ENCODE measurements around the gene NUDT15. TPM values are rescaled to one million over a fixed set of nuclear protein-coding genes. Genes with fewer than 3 reads are reported as not detected.

Gene NUDT15
- polyA plus RNA-seq, 1 donor (not counting 4 experiments of a cell fraction or from before 2014, with no cell fraction given), result 41.1 TPM

GRCh38 chr13:48072787-48073186 lies 35.3 kb downstream of the NUDT15 start:
- H3K4me1 ChIP-seq (ENCODE audit: control insufficient read depth, extremely low read depth, insufficient read depth, low read length), result no peaks in the 10 kb centered on the region
- H3K27me3 ChIP-seq (ENCODE audit: control insufficient read depth, extremely low read depth, insufficient read depth, low read length), result no peaks in the 10 kb centered on the region
- DNase-seq (ENCODE audit: low read depth, low spot score), result no peak
- no peaks in the 10 kb centered on the region for H3K9me1 ChIP-seq (ENCODE audit: control insufficient read depth, extremely low read depth, insufficient read depth, low read length)
- H3K36me3 ChIP-seq (ENCODE audit: control insufficient read depth in 2 of 2, extremely low read depth in 1 of 2, insufficient read depth in 2 of 2, low read length in 2 of 2), result peaks cover 16 to 34% of the 10 kb centered on the region in 2 experiments
- H3K27ac ChIP-seq (ENCODE audit: control insufficient read depth, insufficient read depth, low read length), result no peak overlapping the region
- no peaks in the 10 kb centered on the region for H3K79me2 ChIP-seq (ENCODE audit: control insufficient read depth, insufficient read depth, low read length)
- H3K9ac ChIP-seq (ENCODE audit: control insufficient read depth, extremely low read depth, insufficient read depth, low read length), result no peak overlapping the region
- TF ChIP-seq CTCF (optimal IDR thresholded peaks at IDR 0.05 in 1 of 3, IDR thresholded peaks at IDR 0.05 in 1 of 3, conservative IDR thresholded peaks at IDR 0.05 in 1 of 3; ENCODE audit: extremely low read depth in 1 of 3, insufficient read depth in 2 of 3, low read length in 3 of 3), result no peak
- TF ChIP-seq EZH2 (IDR thresholded peaks at IDR 0.05; ENCODE audit: low read length), result no peak
- dilution Hi-C loops (cut with MboI; ENCODE audit: extremely low pct_ligation_motif_present, low sequenced_read_pairs), result no loop called here
- FAIRE-seq, result no peak
- H4K20me1 ChIP-seq (ENCODE audit: control insufficient read depth, extremely low read depth, insufficient read depth, low read length), result no peaks in the 10 kb centered on the region
- no peak overlapping the region for H2AFZ ChIP-seq (ENCODE audit: control insufficient read depth, low read length)
- no peak overlapping the region for H3K4me2 ChIP-seq (ENCODE audit: control insufficient read depth, extremely low read depth, insufficient read depth, low read depth, low read length)
- H3K4me3 ChIP-seq (ENCODE audit: control insufficient read depth in 2 of 3, extremely low read depth in 1 of 3, insufficient read depth in 2 of 3, low read depth in 1 of 3, low read length in 3 of 3), result no peak overlapping the region
- peaks cover 13% of the 10 kb centered on the region for H3K9me3 ChIP-seq (ENCODE audit: control insufficient read depth, low read depth, low read length)

DNA sequence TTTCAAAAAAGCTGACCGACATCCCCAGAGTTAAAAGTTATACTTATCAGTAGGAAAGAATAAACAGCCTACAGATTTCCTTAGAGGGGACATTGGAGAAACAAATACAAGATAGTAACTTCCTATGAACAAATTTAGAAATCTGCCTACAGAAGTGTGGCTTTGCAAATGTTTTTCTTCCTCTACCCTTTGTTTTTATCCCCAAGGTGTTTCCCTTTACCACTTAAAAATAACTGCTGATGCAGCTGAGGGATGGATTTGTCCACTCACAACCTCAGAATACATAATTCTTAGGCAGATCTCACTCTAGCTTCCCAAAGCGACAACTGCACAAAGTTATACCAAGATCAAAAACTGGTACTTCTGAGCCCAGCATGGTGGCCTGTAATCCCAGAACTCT lies 36.5 kb downstream of the NUDT15 start:
- no peak overlapping the region for H3K4me3 ChIP-seq (ENCODE audit: control insufficient read depth in 2 of 3, extremely low read depth in 1 of 3, insufficient read depth in 2 of 3, low read depth in 1 of 3, low read length in 3 of 3)
- no peak overlapping the region for H3K9ac ChIP-seq (ENCODE audit: control insufficient read depth, extremely low read depth, insufficient read depth, low read length)
- H3K27me3 ChIP-seq (ENCODE audit: control insufficient read depth, extremely low read depth, insufficient read depth, low read length), result no peaks in the 10 kb centered on the region
- no peaks in the 10 kb centered on the region for H3K79me2 ChIP-seq (ENCODE audit: control insufficient read depth, insufficient read depth, low read length)
- peaks cover 22 to 42% of the 10 kb centered on the region in 2 experiments for H3K36me3 ChIP-seq (ENCODE audit: control insufficient read depth in 2 of 2, extremely low read depth in 1 of 2, insufficient read depth in 2 of 2, low read length in 2 of 2)
- no peak overlapping the region for H2AFZ ChIP-seq (ENCODE audit: control insufficient read depth, low read length)
- H4K20me1 ChIP-seq (ENCODE audit: control insufficient read depth, extremely low read depth, insufficient read depth, low read length), result no peaks in the 10 kb centered on the region
- TF ChIP-seq CTCF (optimal IDR thresholded peaks at IDR 0.05 in 1 of 3, IDR thresholded peaks at IDR 0.05 in 1 of 3, conservative IDR thresholded peaks at IDR 0.05 in 1 of 3; ENCODE audit: extremely low read depth in 1 of 3, insufficient read depth in 2 of 3, low read length in 3 of 3) (no peak), EZH2 (IDR thresholded peaks at IDR 0.05; ENCODE audit: low read length) (no peak)
- H3K9me3 ChIP-seq (ENCODE audit: control insufficient read depth, low read depth, low read length), result peaks cover 13% of the 10 kb centered on the region
- no peaks in the 10 kb centered on the region for H3K9me1 ChIP-seq (ENCODE audit: control insufficient read depth, extremely low read depth, insufficient read depth, low read length)
- DNase-seq (ENCODE audit: low read depth, low spot score) (no peak), FAIRE-seq (no peak)
- H3K4me2 ChIP-seq (ENCODE audit: control insufficient read depth, extremely low read depth, insufficient read depth, low read depth, low read length), result no peak overlapping the region
- H3K4me1 ChIP-seq (ENCODE audit: control insufficient read depth, extremely low read depth, insufficient read depth, low read length), result no peaks in the 10 kb centered on the region
- no peak overlapping the region for H3K27ac ChIP-seq (ENCODE audit: control insufficient read depth, insufficient read depth, low read length)
- dilution Hi-C loops (cut with MboI; ENCODE audit: extremely low pct_ligation_motif_present, low sequenced_read_pairs), result no loop called here

All from keratinocyte (primary cell).